Neural cell (in vitro differentiated cells): ENCODE measurements around the gene TMEM132C. TPM values are rescaled to one million over a fixed set of nuclear protein-coding genes. Genes with fewer than 3 reads are reported as not detected.
A peak's percentile ranks its signal among the peaks of the same experiment; 100 is the strongest.

ENCODE experiments used
- H2AFZ ChIP-seq: fragments of 200-600, 300-800 bp; sonication (generic), shearing (Covaris generic); 2 replicates; pipeline ENCODE4 v1.6.0; 2014; ENCODE audit warnings: low read depth, mild to moderate bottlenecking, antibody characterized with exemption, low read length, moderate library complexity
- H3F3A ChIP-seq: fragments of 200-600 bp; shearing (Covaris generic); 2 replicates; pipeline ENCODE4 v1.6.1; 2016; ENCODE audit warnings: mild to moderate bottlenecking, moderate library complexity, mixed read lengths, antibody characterized with exemption, low read length; ENCODE audit not compliant: insufficient read depth, poor library complexity, severe bottlenecking
- H3K27ac ChIP-seq: fragments of 200-600, 300-800 bp; sonication (generic), shearing (Covaris generic); 2 replicates; pipeline ENCODE4 v1.5.1; 2014; ENCODE audit warnings: mild to moderate bottlenecking, low read length, moderate library complexity
- H3K27me3 ChIP-seq: fragments of 300-800, 200-600 bp; sonication (generic), shearing (Covaris generic); 2 replicates; pipeline ENCODE4 v1.6.0; 2014; ENCODE audit warnings: mild to moderate bottlenecking, low read depth, low read length, moderate library complexity; ENCODE audit not compliant: insufficient read depth
- H3K36me3 ChIP-seq: fragments of 300-800, 200-600 bp; sonication (generic), shearing (Covaris generic); 2 replicates; pipeline ENCODE4 v1.5.1; 2014; ENCODE audit warnings: mild to moderate bottlenecking, antibody characterized with exemption, low read length, moderate library complexity; ENCODE audit not compliant: insufficient read depth
- H3K4me2 ChIP-seq: fragments of 300-800, 200-600 bp; sonication (generic), shearing (Covaris generic); 2 replicates; pipeline ENCODE4 v1.6.0; 2014; ENCODE audit warnings: mild to moderate bottlenecking, low read length
- H3K4me3 ChIP-seq: fragments of 300-800, 200-600 bp; sonication (generic), shearing (Covaris generic); 2 replicates; pipeline ENCODE4 v1.5.1; 2014; ENCODE audit warnings: mild to moderate bottlenecking, low read length, moderate library complexity
- H3K79me2 ChIP-seq: fragments of 200-600 bp; shearing (Covaris generic); replicated peaks from 2 replicates; pipeline ENCODE4 v1.6.0; 2014; ENCODE audit warnings: mild to moderate bottlenecking, low read length, moderate library complexity; ENCODE audit not compliant: insufficient read depth
- H3K9ac ChIP-seq: fragments of 300-800, 200-600 bp; sonication (generic), shearing (Covaris generic); 2 replicates; pipeline ENCODE4 v1.6.1; 2016; ENCODE audit warnings: mild to moderate bottlenecking, low read length, mixed read lengths
- H3K9me2 ChIP-seq: fragments of 200-600 bp; shearing (Covaris generic); 2 replicates; pipeline ENCODE4 v1.6.1; 2016; ENCODE audit warnings: mild to moderate bottlenecking, low read length, mixed read lengths; ENCODE audit not compliant: insufficient read depth
- H3K9me3 ChIP-seq: fragments of 200-600, 300-800 bp; sonication (generic), shearing (Covaris generic); 2 replicates; pipeline ENCODE4 v1.6.1; 2016; ENCODE audit warnings: mild to moderate bottlenecking, mixed run types, low read length, moderate library complexity, mixed read lengths
- H4K20me1 ChIP-seq: fragments of 200-600 bp; shearing (Covaris generic); 2 replicates; pipeline ENCODE4 v1.6.1; 2016; ENCODE audit warnings: mild to moderate bottlenecking, mixed run types; ENCODE audit not compliant: insufficient read depth
- CTCF ChIP-seq: fragments of 450-650 bp; IDR thresholded peaks from 2 replicates; pipeline ENCODE4 v1.5.1; 2014; ENCODE audit warnings: antibody characterized with exemption, mild to moderate bottlenecking, moderate library complexity; ENCODE audit not compliant: poor library complexity, severe bottlenecking
- EP300 ChIP-seq: fragments of 450-650 bp; conservative IDR thresholded peaks from 2 replicates; pipeline ENCODE4 v1.6.1; 2014; ENCODE audit warnings: antibody characterized with exemption, mild to moderate bottlenecking, moderate library complexity; ENCODE audit not compliant: poor library complexity, severe bottlenecking
- EZH2 ChIP-seq: fragments of 200-600, 300-800 bp; shearing (Covaris generic), sonication (generic); IDR thresholded peaks from 2 replicates; pipeline ENCODE4 v1.6.1; 2014; ENCODE audit warnings: antibody characterized with exemption, low read length, borderline replicate concordance, mild to moderate bottlenecking; ENCODE audit not compliant: insufficient read depth, poor library complexity, severe bottlenecking
- MXI1 ChIP-seq: fragments of 450-650 bp; conservative IDR thresholded peaks from 2 replicates; pipeline ENCODE4 v1.6.1; 2014; ENCODE audit warnings: antibody characterized with exemption, mild to moderate bottlenecking; ENCODE audit not compliant: poor library complexity, severe bottlenecking
- POLR2AphosphoS5 ChIP-seq: IDR thresholded peaks from 2 replicates; pipeline ENCODE4 v1.6.1; 2012
- RAD21 ChIP-seq: fragments of 450-650 bp; conservative IDR thresholded peaks from 2 replicates; pipeline ENCODE4 v1.6.1; 2014; ENCODE audit warnings: antibody characterized with exemption, mild to moderate bottlenecking, moderate library complexity
- REST ChIP-seq: IDR thresholded peaks from 2 replicates; pipeline ENCODE4 v1.6.1; 2012; ENCODE audit warnings: borderline replicate concordance
- SMC3 ChIP-seq: fragments of 450-650 bp; conservative IDR thresholded peaks from 2 replicates; pipeline ENCODE4 v1.6.1; 2014; ENCODE audit warnings: antibody characterized with exemption, mild to moderate bottlenecking, moderate library complexity; ENCODE audit not compliant: poor library complexity
- TAF1 ChIP-seq: IDR thresholded peaks from 2 replicates; pipeline ENCODE4 v1.6.1; 2012; ENCODE audit warnings: low read depth
- polyA plus RNA-seq: library from polyadenylated mRNA; depleted of rRNA; stranded (reverse); fragments of >200 nt; gene quantifications from 2 replicates; pipeline ENCODE4 v1.2.3, GENCODE V29; 2014

Gene TMEM132C
- polyA plus RNA-seq, 1 donor from 2014 or later: 0.06 TPM

GRCh38 chr12:128365032-128365431 lies 98.1 kb downstream of the TMEM132C start:
- Histone ChIP-seq H3K27ac (no peak overlapping the region), H3K9ac (no peak overlapping the region), H3K4me2 (no peak overlapping the region), H3K36me3 (no peaks in the 10 kb centered on the region), H3K9me2 (no peaks in the 10 kb centered on the region), H2AFZ (no peak overlapping the region), H3K4me3 (no peak overlapping the region), H3K9me3 (no peaks in the 10 kb centered on the region), H3K79me2 (no peaks in the 10 kb centered on the region), H4K20me1 (no peaks in the 10 kb centered on the region), H3K27me3 (no peaks in the 10 kb centered on the region), H3F3A (no peaks in the 10 kb centered on the region)
- TF ChIP-seq SMC3 (no peak), MXI1 (no peak), POLR2AphosphoS5 (no peak), CTCF (no peak), REST (no peak), RAD21 (no peak), EP300 (no peak), TAF1 (no peak), EZH2 (no peak)

- Histone ChIP-seq H3K36me3 (no peaks in the 10 kb centered on the region), H3F3A (no peaks in the 10 kb centered on the region), H3K9ac (no peak overlapping the region), H3K9me3 (no peaks in the 10 kb centered on the region), H3K4me2 (no peak overlapping the region), H3K9me2 (no peaks in the 10 kb centered on the region), H3K27me3 (no peaks in the 10 kb centered on the region), H3K79me2 (no peaks in the 10 kb centered on the region), H4K20me1 (no peaks in the 10 kb centered on the region), H2AFZ (no peak overlapping the region), H3K27ac (no peak overlapping the region), H3K4me3 (peak overlapping the region; percentile 37)
- TF ChIP-seq SMC3 (no peak), TAF1 (no peak), EP300 (no peak), EZH2 (no peak), CTCF (no peak), RAD21 (no peak), MXI1 (no peak), REST (no peak)
These were observed 98.8 kb downstream of the TMEM132C start for GRCh38 chr12:128365651-128366231.
